Osteocyte (in vitro differentiated cells): Measurements from ENCODE around the gene ZNF71. TPM values are rescaled to one million over a fixed set of nuclear protein-coding genes. Genes with fewer than 3 reads are reported as not detected.
"Not testable (repeated sequence)": the region's sequence is repeated elsewhere in the genome, so short reads cannot be mapped to it uniquely, and the experiment has no call there.

Source experiments
- DNase-seq: peaks from one replicate; pipeline ENCODE4 v3.0.0; 2021; ENCODE audit warnings: mixed read lengths; ENCODE audit not compliant: unreplicated experiment; ENCODE audit errors: extremely low spot score
- H3K27ac Mint-ChIP-seq: one replicate; pipeline ENCODE4 v1.8.0; 2021; ENCODE audit warnings: mild to moderate bottlenecking, mixed read lengths; ENCODE audit not compliant: unreplicated experiment
- H3K27me3 Mint-ChIP-seq: one replicate; pipeline ENCODE4 v1.8.0; 2021; ENCODE audit warnings: mixed read lengths; ENCODE audit not compliant: unreplicated experiment
- H3K36me3 Mint-ChIP-seq: one replicate; pipeline ENCODE4 v1.8.0; 2021; ENCODE audit warnings: mixed read lengths; ENCODE audit not compliant: unreplicated experiment
- H3K4me1 Mint-ChIP-seq: one replicate; pipeline ENCODE4 v1.8.0; 2021; ENCODE audit warnings: mixed read lengths; ENCODE audit not compliant: unreplicated experiment
- H3K4me3 Mint-ChIP-seq: one replicate; pipeline ENCODE4 v1.8.0; 2021; ENCODE audit warnings: mild to moderate bottlenecking, moderate library complexity, mixed read lengths; ENCODE audit not compliant: unreplicated experiment
- H3K9me3 Mint-ChIP-seq: one replicate; pipeline ENCODE4 v1.8.0; 2021; ENCODE audit warnings: mixed read lengths; ENCODE audit not compliant: unreplicated experiment
- CTCF ChIP-seq: fragments of 200-600 bp; sonication (generic); IDR thresholded peaks from 2 replicates; pipeline ENCODE4 v1.5.0; 2021; ENCODE audit warnings: antibody characterized with exemption, mild to moderate bottlenecking, moderate library complexity
- total RNA-seq: library from RNA; stranded (reverse); gene quantifications from 2 replicates; pipeline ENCODE4 v1.2.1, GENCODE V29; 2021

The ZNF71 gene
- total RNA-seq, 1 donor from 2014 or later: 10.5 TPM

GRCh38 chr19:56667311-56667870 lies 72.3 kb downstream of the ZNF71 start:
- no peak for TF ChIP-seq CTCF
- no peak for DNase-seq
- Mint-ChIP-seq H3K4me1 (no peaks in the 10 kb centered on the region), H3K27ac (no peak overlapping the region), H3K4me3 (no peak overlapping the region), H3K9me3 (peaks cover 12% of the 10 kb centered on the region), H3K36me3 (peaks cover 2% of the 10 kb centered on the region), H3K27me3 (no peaks in the 10 kb centered on the region)

- Mint-ChIP-seq H3K4me1 (no peaks in the 10 kb centered on the region), H3K9me3 (peaks cover 12% of the 10 kb centered on the region), H3K36me3 (peaks cover 2% of the 10 kb centered on the region), H3K27me3 (no peaks in the 10 kb centered on the region), H3K4me3 (no peak overlapping the region), H3K27ac (no peak overlapping the region)
- TF ChIP-seq CTCF: no peak
- no peak for DNase-seq
Measured at GRCh38 chr19:56668676-56669075, 73.6 kb downstream of the ZNF71 start.

GRCh38 chr19:56670401-56670960 lies 75.4 kb downstream of the ZNF71 start:
- Mint-ChIP-seq H3K4me3 (no peak overlapping the region), H3K4me1 (no peaks in the 10 kb centered on the region), H3K36me3 (no peaks in the 10 kb centered on the region), H3K27me3 (no peaks in the 10 kb centered on the region), H3K27ac (no peak overlapping the region), H3K9me3 (peaks cover 17% of the 10 kb centered on the region)
- TF ChIP-seq CTCF: no peak
- no peak for DNase-seq

- Mint-ChIP-seq H3K4me1 (no peaks in the 10 kb centered on the region), H3K27me3 (no peaks in the 10 kb centered on the region), H3K9me3 (peaks cover 17% of the 10 kb centered on the region), H3K36me3 (no peaks in the 10 kb centered on the region), H3K27ac (no peak overlapping the region), H3K4me3 (no peak overlapping the region)
- no peak for TF ChIP-seq CTCF
- DNase-seq: no peak
Measured at GRCh38 chr19:56670961-56671612, 76.0 kb downstream of the ZNF71 start.

GRCh38 chr19:56671613-56671994 lies 76.5 kb downstream of the ZNF71 start, which contains the start of gene ZNF835:
Gene ZNF835 (minus strand): TSS chr19:56671757. CDS start chr19:56665198, 6,559 bp downstream.
- H3K27ac Mint-ChIP-seq: no peak within 1 kb of the TSS
- H3K36me3 Mint-ChIP-seq: no peaks in the 10 kb centered on the region
- peaks cover 21% of the 10 kb centered on the region for H3K9me3 Mint-ChIP-seq
- H3K27me3 Mint-ChIP-seq: no peaks in the 10 kb centered on the region
- no peak within 1 kb of the TSS for H3K4me3 Mint-ChIP-seq
- TF ChIP-seq CTCF: no peak
- DNase-seq: no peak
- H3K4me1 Mint-ChIP-seq: no peaks in the 10 kb centered on the region

- not testable (repeated sequence) for H3K4me1 Mint-ChIP-seq, H3K27me3 Mint-ChIP-seq, H3K27ac Mint-ChIP-seq, H3K36me3 Mint-ChIP-seq, DNase-seq, H3K4me3 Mint-ChIP-seq
- H3K9me3 Mint-ChIP-seq: peaks cover 26% of the 10 kb centered on the region
Measured at GRCh38 chr19:56672610-56673009, 77.5 kb downstream of the ZNF71 start.
